Measurements from ENCODE around the gene NTPCR. TPM values are rescaled to one million over a fixed set of nuclear protein-coding genes. Genes with fewer than 3 reads are reported as not detected.

NTPCR gene
- total and polyA plus RNA-seq, 2 donors (not counting 3 experiments of a cell fraction or from before 2014, with no cell fraction given), result 13.2 to 35.3 TPM

DNA sequence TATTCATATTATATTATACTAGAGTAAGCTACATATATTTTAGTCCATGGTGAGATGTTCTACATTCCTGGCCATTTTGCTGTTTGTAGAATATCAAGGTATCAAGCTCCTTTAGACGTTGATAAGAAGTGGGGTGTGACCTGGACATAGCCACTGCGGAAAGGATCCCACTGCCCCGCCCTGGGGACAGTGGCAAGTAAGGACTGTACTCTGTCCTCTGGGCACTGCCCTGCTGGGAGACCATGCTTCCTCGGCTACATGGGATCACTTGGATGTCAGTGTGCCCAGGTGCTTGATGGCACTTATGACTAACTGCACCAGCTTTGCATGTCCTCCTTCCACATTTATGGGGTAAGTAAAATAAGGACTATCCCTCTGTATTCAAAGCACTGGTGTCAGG is 46.3 kb upstream of the NTPCR start:
- no peak overlapping the region for H2AFZ ChIP-seq (ENCODE audit: low read depth, low read length)
- no peaks in the 10 kb centered on the region for H3K9me1 ChIP-seq (replicated peaks; ENCODE audit: control insufficient read depth, extremely low read depth, insufficient read depth, low read length)
- H3K27ac ChIP-seq (ENCODE audit: insufficient read depth, low read depth, low read length), result no peak overlapping the region
- FAIRE-seq, result no peak
- no peak overlapping the region for H3K4me3 ChIP-seq (replicated peaks in 1 of 3; ENCODE audit: insufficient read depth in 1 of 3, low read depth in 1 of 3, low read length in 3 of 3)
- no peak overlapping the region for H3K4me2 ChIP-seq (ENCODE audit: insufficient read depth, low read length)
- H3K27me3 ChIP-seq (ENCODE audit: control insufficient read depth in 2 of 2, insufficient read depth in 2 of 2, low read length in 2 of 2), result no peaks in the 10 kb centered on the region
- intact Hi-C loops (cut with micrococcal nuclease), result no loop called here
- H3K4me1 ChIP-seq (ENCODE audit: control insufficient read depth, extremely low read depth, insufficient read depth, low read length), result no peaks in the 10 kb centered on the region
- no peak overlapping the region for H3K9ac ChIP-seq (replicated peaks; ENCODE audit: extremely low read depth, insufficient read depth, low read length)
- dilution Hi-C loops (cut with MboI; ENCODE audit: extremely low pct_ligation_motif_present, low sequenced_read_pairs), result no loop called here
- POLR2A ChIA-PET, result interaction anchor here (0.7 kb wide), 1 partner anchor 252 kb away, joined by 3 read pairs; no protein-coding TSS in a partner anchor
- no peaks in the 10 kb centered on the region for H4K20me1 ChIP-seq (replicated peaks; ENCODE audit: control insufficient read depth, extremely low read depth, insufficient read depth, low read length)
- H3K36me3 ChIP-seq (ENCODE audit: control insufficient read depth in 2 of 2, extremely low read depth in 1 of 2, insufficient read depth in 2 of 2, low read length in 2 of 2), result no peaks in the 10 kb centered on the region
- no peaks in the 10 kb centered on the region for H3K9me3 ChIP-seq (replicated peaks; ENCODE audit: control insufficient read depth, insufficient read depth, low read length)
- CTCF ChIA-PET, result no interaction called here
- H3K79me2 ChIP-seq (ENCODE audit: control insufficient read depth, insufficient read depth, low read length), result no peaks in the 10 kb centered on the region
- DNase-seq (ENCODE audit: low read depth, low spot score), result no peak
- no peak for TF ChIP-seq POLR2A (IDR thresholded peaks at IDR 0.05; ENCODE audit: low read depth, low read length)
- TF ChIP-seq FOS (IDR thresholded peaks at IDR 0.05; ENCODE audit: borderline replicate concordance, insufficient read depth, low read length), result no peak
- TF ChIP-seq, protein P1, sequence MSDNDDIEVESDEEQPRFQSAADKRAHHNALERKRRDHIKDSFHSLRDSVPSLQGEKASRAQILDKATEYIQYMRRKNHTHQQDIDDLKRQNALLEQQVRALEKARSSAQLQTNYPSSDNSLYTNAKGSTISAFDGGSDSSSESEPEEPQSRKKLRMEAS (IDR thresholded peaks at IDR 0.05; ENCODE audit: insufficient read depth, insufficient read length), result no peak
- TF ChIP-seq EZH2 (IDR thresholded peaks at IDR 0.05; ENCODE audit: borderline replicate concordance, low read depth, low read length, severe bottlenecking), result no peak
- no peak for TF ChIP-seq GATA2 (IDR thresholded peaks at IDR 0.05; ENCODE audit: insufficient read depth, insufficient read length, low read depth, low read length)
- no peak for TF ChIP-seq POLR2AphosphoS5 (IDR thresholded peaks at IDR 0.05; ENCODE audit: insufficient read depth, low read depth, low read length)
- TF ChIP-seq, protein P2, sequence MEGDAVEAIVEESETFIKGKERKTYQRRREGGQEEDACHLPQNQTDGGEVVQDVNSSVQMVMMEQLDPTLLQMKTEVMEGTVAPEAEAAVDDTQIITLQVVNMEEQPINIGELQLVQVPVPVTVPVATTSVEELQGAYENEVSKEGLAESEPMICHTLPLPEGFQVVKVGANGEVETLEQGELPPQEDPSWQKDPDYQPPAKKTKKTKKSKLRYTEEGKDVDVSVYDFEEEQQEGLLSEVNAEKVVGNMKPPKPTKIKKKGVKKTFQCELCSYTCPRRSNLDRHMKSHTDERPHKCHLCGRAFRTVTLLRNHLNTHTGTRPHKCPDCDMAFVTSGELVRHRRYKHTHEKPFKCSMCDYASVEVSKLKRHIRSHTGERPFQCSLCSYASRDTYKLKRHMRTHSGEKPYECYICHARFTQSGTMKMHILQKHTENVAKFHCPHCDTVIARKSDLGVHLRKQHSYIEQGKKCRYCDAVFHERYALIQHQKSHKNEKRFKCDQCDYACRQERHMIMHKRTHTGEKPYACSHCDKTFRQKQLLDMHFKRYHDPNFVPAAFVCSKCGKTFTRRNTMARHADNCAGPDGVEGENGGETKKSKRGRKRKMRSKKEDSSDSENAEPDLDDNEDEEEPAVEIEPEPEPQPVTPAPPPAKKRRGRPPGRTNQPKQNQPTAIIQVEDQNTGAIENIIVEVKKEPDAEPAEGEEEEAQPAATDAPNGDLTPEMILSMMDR (IDR thresholded peaks at IDR 0.05; ENCODE audit: extremely low read depth in 1 of 2, insufficient read depth in 1 of 2, low read depth in 1 of 2, low read length in 2 of 2), result no peak
- no peak for TF ChIP-seq JUN (IDR thresholded peaks at IDR 0.05; ENCODE audit: borderline replicate concordance, insufficient read depth, insufficient read length, low read depth)
- TF ChIP-seq MYC (IDR thresholded peaks at IDR 0.05; ENCODE audit: low read depth, low read length), result no peak
- BruUV-seq (replicated peaks), result no TSS peak
